T-helper 2 cell treated with Interferon-gamma antibody and Interleukin-4, amounts not matched to agents 100 ng/mL and 5 ng/mL, for 36 hours (primary cell): ENCODE data around the gene ADAMTS3. TPM values are rescaled to one million over a fixed set of nuclear protein-coding genes. Genes with fewer than 3 reads are reported as not detected.

Experiments used
- intact Hi-C: fragments of 100-400 bp; cut with micrococcal nuclease; formaldehyde crosslinking; loops from one replicate; pipeline ENCODE4 v1.15.1; 2023
- total RNA-seq: library from RNA; stranded (reverse); gene quantifications from 2 replicates; pipeline ENCODE4 v1.2.3, GENCODE V29; 2022

ADAMTS3 gene
- not detected in 2 replicates for total RNA-seq

DNA sequence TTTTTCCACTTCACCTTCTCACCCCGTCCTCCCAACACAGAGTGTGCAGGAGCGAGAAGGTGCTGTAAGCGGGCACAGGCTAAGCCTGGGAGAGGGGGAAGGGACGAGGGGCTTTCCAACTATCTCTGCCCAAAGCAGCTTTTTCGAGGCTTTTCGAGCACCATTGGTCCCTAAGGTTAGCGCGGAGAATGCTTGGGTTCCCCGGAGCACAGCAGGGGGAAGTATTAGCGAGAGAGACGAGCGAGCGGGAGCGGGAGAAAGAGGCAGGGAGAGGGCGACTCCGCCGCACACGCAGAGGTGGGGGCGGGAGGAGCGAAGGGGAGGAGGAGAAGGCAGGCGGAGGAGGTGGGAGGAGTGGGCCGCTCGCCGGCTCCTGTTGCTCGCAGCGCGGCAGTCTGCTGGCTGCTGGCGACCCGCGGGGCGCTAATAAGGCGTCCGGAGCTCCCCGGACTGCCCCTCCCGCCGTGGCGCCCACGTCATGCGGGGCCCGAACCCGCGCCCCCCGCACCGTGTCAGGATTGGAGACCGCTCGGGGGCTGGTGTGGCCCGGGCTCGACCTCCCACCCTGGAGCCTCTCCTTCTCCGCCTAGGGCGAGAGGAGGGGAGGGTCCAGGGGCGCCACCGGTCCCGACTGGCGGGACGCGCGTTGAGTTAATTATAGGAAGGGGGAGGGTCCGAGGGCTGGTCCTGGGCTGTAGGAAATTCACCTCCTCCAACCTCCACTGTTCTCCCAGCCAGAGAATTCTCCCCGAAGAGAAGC is at the start of gene ADAMTS3:
Gene ADAMTS3 (minus strand): TSS at position 263 of the 760 bp plus-strand sequence. CDS start 459 bp downstream, outside the sequence.
- intact Hi-C loops: no loop called here

DNA sequence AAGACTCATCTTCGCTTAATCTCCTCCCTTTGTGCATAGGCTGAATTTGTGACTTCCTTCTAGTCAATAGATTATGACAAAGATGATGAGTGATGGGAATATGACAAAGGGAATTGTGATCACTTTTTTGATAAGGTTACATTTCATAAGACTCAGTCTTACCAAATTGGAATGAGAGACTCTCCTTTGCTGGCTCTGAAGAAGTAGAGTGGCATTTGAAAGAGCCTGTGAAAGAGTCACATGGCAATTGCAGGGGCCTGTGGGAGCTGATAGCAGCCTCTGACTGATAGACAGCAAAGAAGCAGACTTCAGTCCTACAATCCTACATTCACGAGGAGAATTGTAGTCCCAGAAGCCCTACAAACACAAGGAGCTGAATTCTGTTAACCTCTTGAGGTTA is 44.9 kb upstream of the ADAMTS3 start:
- intact Hi-C loops: no loop called here

DNA sequence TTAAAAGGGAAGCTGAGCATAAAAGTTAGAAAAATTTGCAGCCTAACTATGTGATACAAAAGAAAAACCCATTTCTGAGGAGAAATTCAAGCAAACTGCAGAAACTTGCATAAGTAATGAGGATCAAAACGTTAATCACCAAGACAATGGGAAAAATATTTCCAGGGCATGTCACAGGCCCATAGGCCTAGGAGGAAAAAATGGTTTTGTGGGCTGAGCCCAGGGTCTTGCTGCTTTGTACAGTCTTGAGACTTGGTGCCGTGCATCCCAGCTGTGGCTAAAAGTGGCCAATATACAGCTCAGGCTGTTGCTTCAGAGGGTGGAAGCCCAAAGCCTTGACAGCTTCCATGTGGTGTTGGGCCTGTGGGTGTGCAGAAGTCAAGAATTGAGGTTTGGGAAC is 37.7 kb upstream of the ADAMTS3 start:
- intact Hi-C loops: no loop called here

DNA sequence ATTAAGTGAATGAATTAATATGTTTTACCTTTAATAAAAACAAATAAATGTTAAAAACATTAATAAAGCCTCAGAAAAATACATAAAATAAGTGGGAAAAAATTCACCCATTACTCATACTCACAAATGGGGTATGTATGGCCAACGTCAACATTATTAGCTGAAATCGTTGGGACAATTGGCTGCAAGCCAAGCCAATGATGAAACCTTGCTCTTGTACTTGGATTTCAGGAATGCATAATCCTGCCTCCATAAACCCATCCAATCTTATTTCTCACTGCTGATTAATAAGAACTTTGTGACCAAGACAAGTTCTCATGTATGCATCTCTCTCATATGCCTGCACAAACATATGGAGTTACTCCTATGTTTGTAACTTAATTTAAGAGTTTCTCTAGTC is 35.3 kb upstream of the ADAMTS3 start:
- intact Hi-C loops: no loop called here

DNA sequence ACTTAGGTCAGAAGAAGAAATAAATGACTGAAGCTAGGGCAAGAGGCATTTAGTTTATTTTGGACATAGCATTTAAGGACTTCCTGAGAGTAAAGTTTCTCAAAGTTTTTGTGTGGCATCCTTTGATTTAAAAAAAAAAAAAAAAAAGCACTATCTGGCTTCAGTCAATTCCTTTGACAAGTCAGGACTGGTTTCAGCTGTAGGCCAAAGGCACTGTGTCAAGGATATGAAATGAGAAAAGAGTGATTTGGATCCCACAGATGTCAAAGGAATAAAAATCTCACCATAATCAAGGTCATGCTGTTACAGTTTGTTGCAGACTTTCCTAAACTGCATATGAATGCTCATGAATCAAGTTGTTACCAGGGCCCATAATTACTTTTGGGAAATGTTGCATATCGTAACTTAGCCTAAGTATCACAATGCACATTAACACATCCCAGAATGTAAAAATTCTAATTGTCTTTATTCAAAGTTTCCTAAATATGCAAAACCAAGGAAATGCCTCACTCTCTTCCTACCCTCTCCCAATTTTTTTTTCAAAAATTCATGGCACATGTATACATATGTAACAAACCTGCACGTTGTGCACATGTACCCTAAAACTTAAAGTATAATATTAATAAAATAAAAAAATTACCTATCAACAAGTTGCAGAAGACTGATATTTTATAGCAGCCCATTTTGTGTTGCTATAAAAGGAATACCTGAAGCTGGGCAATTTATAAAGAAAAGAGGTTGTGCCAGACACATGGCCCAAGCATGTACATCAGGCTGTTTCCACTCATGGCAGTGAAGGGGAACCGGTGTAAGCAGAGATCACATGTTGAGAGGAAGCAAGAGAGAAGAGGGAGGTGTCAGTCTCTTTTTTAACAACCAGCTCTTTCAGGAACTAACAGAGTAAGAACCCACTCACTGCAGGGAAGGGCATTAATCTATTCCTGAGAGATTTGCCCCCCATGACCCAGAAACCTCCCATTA is 33.7 kb upstream of the ADAMTS3 start:
- intact Hi-C loops: no loop called here

DNA sequence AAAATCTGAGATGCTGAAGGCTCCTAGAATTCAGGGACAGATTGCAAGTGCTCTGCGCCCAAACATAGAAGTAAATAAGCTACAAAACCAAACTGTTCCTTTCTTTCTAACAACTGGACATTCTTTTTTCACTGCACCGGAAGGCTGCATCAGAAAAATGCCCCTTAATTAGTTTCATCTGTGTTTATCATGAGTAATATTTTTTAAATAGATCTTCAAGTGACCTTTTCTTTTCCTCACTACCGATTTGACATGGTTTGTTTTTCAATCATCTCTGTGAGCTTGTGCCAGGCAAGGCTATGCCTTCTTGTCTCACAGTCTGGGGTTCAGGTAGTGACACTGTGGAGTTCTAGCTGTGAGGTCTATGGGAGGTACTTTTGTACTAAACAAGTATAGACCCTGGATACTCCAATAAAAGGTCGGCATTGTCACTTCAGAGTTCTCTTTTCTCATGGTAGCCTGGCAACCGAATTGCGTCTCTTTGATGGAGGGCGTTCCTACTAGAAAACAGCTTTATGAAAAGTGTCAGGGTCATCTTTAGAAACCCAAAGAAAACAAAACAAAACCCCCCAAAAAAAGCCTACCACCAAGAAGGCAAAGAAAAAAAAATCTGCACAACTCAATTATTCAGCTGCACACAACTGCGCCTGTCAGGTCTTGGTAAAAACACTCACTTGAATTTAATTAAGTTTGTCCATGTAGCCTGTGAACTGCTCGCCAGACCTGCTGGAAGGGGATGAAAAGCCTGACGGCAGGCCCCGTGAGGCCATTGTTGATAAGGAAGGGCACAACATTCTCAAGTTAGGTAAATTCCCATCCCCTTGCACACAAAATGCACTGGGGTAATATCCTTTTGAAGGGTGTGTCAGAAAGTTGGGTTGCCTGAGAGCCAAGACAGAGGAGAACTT is 22.8 kb upstream of the ADAMTS3 start:
- intact Hi-C loops: no loop called here

DNA sequence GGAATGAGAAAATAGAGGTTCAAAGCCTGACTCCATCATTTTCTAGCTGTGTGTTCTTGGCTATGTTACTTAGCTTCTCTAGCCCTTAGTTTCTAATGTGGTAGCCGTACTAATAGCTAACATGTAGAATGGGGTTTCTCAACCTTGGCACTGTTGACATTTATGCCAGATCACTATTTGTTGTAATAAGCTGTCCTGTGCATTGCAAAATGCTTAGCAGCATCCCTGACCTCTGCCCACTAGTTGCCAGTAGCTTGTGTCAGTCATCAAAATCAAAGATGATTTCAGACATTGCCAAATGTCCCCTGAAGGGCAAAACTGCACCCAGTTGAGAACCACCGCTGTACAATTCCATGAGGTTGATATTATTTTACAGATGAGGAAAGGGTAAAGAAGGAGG is 18.3 kb upstream of the ADAMTS3 start:
- intact Hi-C loops: no loop called here

DNA sequence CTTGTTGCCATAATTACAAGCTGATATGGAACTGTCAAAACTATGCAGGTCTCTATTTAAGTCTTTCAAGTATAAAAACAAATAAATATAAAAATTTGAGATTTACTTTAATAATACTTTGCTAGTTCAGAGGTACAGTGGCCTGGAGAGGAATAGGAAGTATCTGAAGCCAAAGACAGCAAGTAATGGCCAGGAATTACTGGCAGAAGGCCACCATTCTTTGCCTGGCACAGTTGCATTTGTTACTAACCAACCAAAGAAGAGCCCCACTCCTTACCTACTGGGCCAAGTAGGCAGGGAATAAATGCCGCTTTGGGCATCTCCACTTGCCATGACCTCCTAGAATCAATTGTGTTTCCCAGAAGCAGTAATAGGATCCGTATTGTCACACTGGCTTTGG is 13.8 kb upstream of the ADAMTS3 start:
- intact Hi-C loops: no loop called here

DNA sequence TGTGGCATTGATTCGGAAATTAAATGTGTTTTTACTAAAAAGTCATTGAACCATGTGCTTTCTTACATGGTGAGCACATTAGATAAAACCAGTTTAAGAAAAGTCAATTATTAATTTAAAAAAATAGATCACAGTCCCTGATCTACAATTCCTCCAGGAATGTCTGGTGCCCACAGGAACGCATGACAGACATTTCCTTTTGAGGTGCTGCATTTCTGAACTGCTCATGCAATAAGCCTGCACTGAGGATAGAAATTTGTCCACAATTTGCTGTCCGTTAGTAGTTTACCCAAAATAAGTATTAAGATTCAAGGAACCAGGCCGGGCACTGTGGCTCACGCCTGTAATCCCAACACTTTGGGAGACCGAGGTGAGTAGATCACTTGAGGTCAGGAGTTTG is 8.2 kb upstream of the ADAMTS3 start:
- intact Hi-C loops: no loop called here

DNA sequence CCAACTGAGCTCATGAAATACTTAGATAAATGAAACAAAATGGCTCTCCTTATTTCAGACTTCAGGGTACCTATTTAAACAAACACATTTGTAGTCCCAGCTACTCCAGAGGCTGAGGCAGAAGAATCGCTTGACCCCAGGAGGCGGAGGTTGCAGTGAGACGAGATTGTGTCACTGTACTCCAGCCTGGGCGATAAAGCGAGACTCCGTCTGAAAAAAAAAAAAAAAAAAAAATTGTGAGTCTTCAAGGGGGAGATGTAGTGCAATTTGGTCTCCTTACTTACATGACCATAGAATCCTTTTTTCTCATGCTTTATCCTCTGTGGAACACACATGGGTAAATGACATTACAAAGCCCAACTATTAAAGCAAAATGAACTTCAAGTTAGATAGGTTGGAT is 2.3 kb upstream of the ADAMTS3 start:
- intact Hi-C loops: no loop called here

DNA sequence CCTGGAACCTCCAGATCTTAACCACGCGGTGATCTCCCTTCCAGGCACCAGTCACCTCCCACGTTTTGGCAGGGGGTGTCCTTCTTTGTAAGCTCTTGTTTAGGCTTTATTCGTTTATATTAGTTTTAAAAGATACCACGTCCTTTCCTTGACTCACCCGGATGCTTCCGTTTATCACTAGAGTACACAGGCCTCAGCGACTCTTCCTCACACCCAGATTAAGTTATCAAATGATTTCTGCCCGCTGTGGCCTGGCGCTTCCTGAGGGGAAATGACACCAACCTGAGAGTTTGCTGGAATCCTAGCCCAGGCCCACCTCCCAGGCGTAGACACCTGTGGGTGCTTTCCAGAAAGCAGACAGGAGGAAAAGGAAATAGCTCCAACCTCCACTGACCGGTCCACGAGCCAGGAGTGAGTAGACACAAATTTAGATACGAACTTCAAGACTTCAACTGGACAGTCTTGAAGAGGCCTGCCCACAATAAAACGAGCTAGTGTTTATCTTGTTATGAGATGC is 756 bp upstream of the ADAMTS3 start:
- intact Hi-C loops: no loop called here

DNA sequence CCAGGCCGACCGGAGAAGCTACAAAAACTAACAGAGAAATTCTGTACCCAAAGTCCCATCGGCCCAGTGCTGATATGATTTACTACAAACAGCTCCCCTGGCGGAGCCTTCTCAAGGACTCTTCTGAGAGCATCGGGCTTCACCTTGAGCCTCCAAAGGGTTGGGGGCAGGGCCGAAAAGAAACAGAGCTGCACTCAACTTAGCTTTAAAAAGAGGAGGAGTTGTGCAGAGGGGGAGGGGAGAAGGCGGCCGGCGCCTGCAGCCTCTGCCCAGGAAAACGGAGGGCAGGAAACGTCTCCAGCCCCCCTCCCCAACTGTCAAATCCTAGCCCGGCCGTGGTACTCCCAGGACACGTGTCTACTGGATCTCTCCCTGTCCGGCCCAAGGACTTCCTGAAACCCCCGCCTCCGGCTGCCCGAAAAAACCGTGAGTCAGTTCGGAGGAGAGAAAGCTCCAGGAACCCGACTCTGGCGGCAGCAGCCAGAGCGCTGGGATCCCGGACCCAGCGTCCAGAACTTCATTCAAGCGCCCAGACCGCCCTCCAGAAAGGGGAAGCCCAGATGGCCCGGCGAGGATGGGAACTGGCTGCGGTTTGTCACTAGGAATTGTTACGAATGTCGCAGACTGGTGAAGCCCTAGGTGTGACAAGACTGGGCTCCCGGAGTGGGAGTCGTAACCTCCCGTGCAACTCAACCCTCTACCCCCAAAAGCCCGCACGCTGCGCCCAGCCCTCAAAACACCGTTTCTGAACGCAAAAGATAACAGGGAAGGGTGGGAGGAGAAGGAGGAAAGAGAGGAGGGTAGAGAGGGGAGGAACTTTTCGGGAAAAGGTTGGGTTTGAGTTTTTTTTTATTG is 973 bp downstream of the ADAMTS3 start:
- intact Hi-C loops: no loop called here

DNA sequence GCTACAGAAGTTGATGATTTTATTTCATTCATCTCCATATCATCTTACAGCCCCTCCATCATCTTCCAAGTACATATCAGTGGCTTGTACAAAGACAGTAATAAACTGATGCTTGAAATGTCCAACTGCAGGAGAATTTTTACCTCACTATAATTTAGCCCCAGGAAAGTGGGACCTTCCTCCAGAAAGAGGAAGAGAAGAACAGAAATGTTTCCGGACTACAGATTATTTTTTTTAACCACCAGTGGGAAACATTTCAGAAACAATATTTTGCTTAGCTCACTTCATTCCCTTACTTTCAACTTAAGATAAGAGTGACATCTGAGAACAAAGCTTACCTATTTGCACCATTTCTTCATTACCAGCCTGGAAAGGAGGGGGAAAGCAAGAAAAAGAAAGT is 2.0 kb downstream of the ADAMTS3 start:
- intact Hi-C loops: no loop called here

DNA sequence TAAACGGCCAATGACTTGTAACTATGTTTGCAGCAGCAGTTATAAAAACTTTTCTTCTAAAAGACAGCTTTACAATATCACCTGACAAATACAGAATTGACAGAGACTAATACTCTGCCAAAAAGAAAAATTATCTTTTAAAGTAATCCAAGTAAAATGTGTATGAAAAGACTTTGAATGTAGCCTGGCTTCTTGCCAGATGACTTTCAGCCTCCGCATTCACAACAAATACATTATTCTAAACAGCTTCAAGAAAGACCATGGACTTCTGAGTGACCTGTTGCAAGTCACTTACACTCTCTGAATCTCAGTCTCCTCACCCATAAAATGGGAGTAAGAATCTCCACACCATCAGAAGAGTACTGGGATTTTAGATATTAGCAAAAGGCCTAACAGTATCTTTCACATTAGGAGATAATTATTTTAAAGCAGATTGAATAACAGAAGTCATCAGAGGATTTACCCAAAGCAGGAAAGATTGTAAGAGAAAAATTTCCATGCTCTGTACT is 2.5 kb downstream of the ADAMTS3 start:
- intact Hi-C loops: no loop called here

DNA sequence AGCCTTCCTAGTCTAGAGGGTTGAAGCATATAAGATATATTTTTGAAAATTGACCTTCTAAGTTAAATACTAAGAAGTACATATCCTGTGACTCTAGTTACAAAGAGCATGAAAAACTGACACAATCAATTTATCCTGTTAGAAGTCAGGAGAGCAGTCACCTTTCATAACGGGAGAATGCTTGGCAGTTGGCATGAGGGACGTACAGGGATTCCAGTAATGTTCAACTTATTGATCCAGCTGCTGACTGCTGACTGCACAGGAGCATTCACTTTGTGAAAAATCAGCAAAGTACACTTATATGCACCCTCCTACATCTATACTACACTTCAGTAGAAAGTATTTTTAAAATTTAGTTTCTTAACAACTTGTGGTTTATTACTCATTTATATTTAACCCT is 4.2 kb downstream of the ADAMTS3 start:
- intact Hi-C loops: no loop called here

DNA sequence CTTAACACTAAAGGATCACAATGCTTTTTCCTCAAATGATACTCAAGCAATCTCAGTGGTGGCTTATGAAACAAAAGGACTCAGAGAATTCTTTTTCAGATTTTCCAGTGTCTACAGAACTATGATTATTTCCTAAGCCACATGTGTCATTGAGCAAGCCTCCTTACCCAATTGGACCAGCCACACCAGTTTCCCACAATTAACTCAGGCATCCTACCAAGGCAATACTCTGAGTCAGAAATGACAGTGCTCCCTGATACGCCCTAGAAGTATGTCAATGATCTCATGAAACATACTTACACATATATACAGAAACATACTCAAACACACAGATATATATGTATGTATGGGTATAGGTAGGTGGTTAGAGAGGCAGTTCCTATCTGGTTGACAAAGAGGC is 4.8 kb downstream of the ADAMTS3 start:
- intact Hi-C loops: no loop called here

DNA sequence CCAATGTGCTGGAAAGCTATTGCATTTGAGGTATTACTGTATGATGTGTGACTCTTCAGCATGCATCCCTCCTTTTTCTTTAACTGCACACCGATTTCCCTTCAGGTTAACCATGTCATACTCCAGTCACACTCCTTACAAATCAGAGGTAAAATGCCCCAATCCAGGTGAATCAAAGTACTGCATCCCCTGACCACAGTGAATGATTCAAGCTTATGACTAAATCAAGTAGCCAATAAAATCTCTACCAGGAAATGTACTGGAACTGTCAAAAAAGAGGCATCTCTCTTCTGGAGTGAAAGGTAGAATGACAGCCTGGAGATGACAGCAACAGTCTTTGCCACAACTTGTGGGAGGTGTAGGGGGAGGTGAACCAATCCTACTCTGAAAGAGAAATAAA is 10.4 kb downstream of the ADAMTS3 start:
- intact Hi-C loops: no loop called here

DNA sequence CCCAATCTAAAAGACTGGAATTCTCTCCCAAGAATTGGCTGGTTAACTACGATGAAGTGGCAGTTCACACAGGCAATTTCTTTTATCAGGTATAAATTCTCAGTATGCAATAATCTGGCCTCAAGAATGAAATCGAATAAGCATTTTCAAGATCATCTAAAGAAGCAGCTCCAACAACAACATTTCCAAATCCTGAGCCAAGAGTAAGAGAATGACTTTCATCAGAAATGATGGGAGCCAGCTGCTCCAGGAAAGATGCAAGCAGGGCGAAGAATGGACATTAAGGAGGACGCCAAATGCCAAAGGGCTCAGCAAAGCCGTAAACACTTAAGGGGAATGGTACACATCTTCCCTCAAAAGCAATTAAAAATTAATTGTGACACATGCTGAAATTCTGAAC is 12.0 kb downstream of the ADAMTS3 start:
- intact Hi-C loops: no loop called here

DNA sequence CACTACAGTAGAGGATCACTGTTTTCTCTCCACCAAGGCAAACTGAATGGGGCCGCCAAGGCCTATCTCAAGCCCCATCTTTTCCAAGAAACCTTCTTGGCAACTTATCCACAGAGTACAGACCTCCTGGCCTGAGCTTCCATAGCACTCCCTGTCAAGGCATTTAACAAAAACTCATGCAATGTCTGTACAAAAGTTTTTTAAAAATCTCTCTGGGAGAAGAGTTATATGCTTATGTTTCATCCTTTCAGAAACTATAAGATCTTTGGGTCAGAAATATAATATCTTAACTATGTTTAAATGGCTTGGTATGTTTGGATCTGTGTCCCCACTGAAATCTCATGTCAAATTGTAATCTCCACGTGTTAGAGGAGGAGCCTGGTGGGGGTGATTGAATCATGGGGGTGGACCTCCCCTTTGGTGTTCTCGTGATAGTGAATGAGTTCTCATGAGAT is 13.6 kb downstream of the ADAMTS3 start:
- intact Hi-C loops: no loop called here
